HUES64 (cell line): ENCODE results near the gene SLC25A38.

Source experiments
- H3K27ac ChIP-seq: 2 replicates; pipeline ENCODE4 v1.7.0; 2013; ENCODE audit warnings: low read depth, low read length, inconsistent platforms
- H3K27me3 ChIP-seq: 2 replicates; pipeline ENCODE4 v1.6.1; 2013; ENCODE audit warnings: mild to moderate bottlenecking, low read length; ENCODE audit not compliant: insufficient read depth
- H3K36me3 ChIP-seq: 2 replicates; pipeline ENCODE4 v1.6.1; 2013; ENCODE audit warnings: mild to moderate bottlenecking, low read length; ENCODE audit not compliant: insufficient read depth
- H3K4me1 ChIP-seq: 2 replicates; pipeline ENCODE4 v1.6.1; 2013; ENCODE audit warnings: mild to moderate bottlenecking, low read length, moderate library complexity; ENCODE audit not compliant: insufficient read depth
- H3K4me3 ChIP-seq: 2 replicates; pipeline ENCODE4 v1.5.1; 2013; ENCODE audit warnings: mild to moderate bottlenecking, low read length, moderate library complexity
- H3K9ac ChIP-seq: 2 replicates; pipeline ENCODE4 v1.6.1; 2013; ENCODE audit warnings: mild to moderate bottlenecking, low read depth, low read length
- H3K9me3 ChIP-seq: 2 replicates; pipeline ENCODE4 v1.6.1; 2013; ENCODE audit warnings: low read depth, low read length; ENCODE audit not compliant: insufficient read depth
- WGBS: fragments of 150-250, 120-280 bp; methylation state at CpG from one replicate; pipeline ENCODE4 v1.1.7; 2013; ENCODE audit warnings: missing lambda C conversion rate; 5-methylcytosine and 5-hydroxymethylcytosine counted together

SLC25A38 gene

DNA sequence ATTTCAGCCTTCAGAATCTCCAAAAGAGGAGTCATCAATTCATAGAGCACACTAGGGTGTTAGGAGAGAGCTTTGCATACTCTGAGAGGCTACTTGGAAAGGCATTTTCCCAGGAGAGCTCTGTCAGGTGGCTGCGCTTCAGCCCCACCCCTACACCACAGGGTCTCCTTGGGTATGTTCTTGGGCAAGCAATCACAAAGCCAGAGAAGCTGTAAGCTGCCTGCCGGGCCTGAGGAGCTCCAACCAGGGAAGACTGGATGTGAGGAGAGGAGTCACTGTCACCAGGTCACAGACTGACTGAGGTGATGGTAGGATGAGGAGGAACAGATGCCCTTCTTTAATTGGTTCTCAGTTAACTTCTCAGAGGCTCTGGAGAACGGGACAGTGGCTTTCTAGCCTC lies 13.5 kb downstream of the SLC25A38 start:
- H3K9ac ChIP-seq, result no peak overlapping the region
- 91% methylated on average over 3 of the region's 3 CpGs for WGBS
- H3K9me3 ChIP-seq, result no peaks in the 10 kb centered on the region
- H3K36me3 ChIP-seq, result peaks cover 74% of the 10 kb centered on the region
- no peak overlapping the region for H3K4me3 ChIP-seq
- no peak overlapping the region for H3K27ac ChIP-seq
- H3K4me1 ChIP-seq, result peaks cover 3% of the 10 kb centered on the region; the same call in 1 of the 2 replicates
- H3K27me3 ChIP-seq, result no peaks in the 10 kb centered on the region

DNA sequence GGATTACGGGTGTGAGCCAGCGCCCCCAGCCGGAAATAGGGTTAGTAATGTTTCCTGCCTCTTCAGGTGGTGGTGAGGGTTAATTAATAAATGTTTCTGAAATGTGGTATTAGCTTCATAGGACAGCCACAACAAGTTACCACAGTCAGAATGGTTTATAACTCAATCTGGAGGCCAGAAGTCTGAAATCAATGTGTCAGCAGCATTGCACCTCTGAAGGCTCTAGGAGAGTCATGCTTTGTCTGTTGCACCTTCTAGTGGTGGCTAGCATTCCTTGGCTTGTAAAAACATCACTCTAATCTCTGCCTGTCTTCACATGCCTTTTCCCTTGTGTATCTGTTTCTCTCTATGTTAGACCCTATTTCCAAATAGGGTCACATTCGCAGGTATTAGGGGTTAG lies 15.5 kb downstream of the SLC25A38 start:
- H3K9ac ChIP-seq, result no peak overlapping the region
- peaks cover 6% of the 10 kb centered on the region; the same call in 1 of the 2 replicates for H3K4me1 ChIP-seq
- peak overlapping the region; percentile 25; the same call in 1 of the 2 replicates for H3K27ac ChIP-seq
- WGBS, result 99% methylated on average over 4 of the region's 4 CpGs
- H3K9me3 ChIP-seq, result no peaks in the 10 kb centered on the region
- H3K4me3 ChIP-seq, result no peak overlapping the region
- no peaks in the 10 kb centered on the region for H3K27me3 ChIP-seq
- peaks cover 55% of the 10 kb centered on the region for H3K36me3 ChIP-seq

DNA sequence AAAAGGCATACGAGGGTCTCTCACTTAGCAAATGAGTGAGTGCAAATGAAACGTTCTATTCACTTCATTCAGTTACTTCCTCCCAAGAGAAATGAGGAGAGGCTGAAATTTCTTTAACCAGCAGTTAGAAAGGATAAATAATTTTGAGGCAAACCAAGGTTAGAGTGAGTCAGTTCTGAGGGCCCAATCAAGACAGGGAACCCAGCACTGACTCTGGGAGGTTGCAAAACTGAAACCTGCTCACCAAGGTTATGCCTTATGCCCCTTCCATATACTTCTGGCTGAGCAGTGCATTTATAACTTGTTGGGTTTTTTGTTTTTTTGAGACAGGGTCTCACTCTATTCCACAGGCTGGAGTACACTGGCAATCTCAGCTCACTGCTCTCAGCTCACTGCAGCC lies 18.8 kb downstream of the SLC25A38 start:
- Histone ChIP-seq H3K9me3 (no peaks in the 10 kb centered on the region), H3K9ac (no peak overlapping the region; the same call in 1 of the 2 replicates), H3K4me3 (no peak overlapping the region), H3K4me1 (peaks cover 20% of the 10 kb centered on the region), H3K27me3 (no peaks in the 10 kb centered on the region), H3K36me3 (peaks cover 23% of the 10 kb centered on the region), H3K27ac (peak overlapping the region; percentile 59)
- 60% methylated on average over 1 of the region's 2 CpGs for WGBS

DNA sequence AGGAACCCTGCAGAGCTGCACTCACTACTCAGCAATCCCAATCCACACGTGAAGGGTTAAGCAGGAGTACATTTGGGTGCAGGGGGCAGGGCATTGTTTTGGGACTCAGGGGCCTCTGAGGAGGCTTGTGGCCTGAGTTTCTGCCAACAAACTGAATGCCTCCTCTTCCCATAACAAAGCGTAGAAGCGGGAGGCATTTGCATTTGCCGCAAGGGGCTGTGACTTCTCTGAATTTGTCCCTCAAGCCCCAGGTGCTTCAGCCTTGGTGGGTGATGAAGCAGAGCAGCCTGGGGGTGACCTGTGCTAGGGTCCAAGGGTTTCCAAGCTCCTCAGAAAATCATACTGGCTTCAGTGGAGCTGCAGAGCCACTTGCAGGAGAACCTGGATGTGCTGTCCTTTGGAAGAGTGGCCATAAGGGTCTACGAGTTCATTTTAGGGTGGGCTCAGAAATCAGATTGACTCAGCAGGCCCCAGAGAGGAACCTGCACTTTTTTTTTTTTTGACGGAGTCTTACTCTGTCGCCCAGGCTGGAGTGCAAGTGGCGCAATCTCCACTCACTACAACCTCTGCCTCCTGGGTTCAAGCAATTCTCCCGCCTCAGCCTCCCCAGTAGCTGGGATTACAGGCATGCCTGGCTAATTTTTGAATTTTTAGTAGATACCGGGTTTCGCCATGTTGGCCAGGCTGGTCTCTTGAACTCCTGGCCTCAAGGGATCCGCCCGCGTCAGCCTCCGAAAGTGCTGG lies 21.9 kb downstream of the SLC25A38 start:
- peak overlapping the region; percentile 91 for H3K27ac ChIP-seq
- H3K4me3 ChIP-seq, result peak overlapping the region; percentile 83
- H3K9ac ChIP-seq, result peak overlapping the region; percentile 99
- WGBS, result 40% methylated on average over 15 of the region's 15 CpGs
- H3K4me1 ChIP-seq, result peaks cover 39% of the 10 kb centered on the region
- H3K36me3 ChIP-seq, result peaks cover 31% of the 10 kb centered on the region
- H3K27me3 ChIP-seq, result no peaks in the 10 kb centered on the region
- no peaks in the 10 kb centered on the region for H3K9me3 ChIP-seq

DNA sequence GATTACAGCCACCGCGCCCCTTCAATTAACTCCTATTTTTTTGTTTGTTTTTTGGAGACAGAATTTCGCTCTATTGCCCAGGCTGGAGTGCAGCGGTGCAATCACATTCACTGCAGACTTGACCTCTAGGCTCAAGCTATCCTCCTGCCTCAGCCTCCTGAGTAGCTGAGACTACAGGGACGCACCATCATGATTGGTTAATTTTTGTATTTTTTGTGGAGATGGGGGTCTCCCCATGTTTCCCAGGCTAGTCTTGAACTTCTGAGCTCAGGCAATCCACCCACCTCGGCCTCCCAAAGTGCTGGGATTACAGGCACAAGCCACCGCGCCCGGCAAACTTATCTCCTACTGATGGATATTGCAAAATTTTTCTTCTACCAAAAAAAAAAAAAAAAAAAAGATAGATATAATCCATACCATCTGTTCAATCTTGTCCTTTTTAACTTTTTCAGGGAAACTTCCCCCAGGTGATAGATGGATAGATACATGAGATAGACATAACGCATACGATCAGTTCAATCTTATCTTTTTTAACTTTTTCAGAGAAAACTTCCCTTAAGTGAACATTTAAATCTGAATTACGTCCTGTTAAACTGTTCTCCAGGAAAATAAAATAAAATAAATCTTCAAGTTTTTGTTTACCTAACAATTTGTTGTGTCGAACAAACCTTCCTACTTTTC lies 22.7 kb downstream of the SLC25A38 start:
- WGBS, result 68% methylated on average over 10 of the region's 13 CpGs
- peaks cover 38% of the 10 kb centered on the region for H3K36me3 ChIP-seq

DNA sequence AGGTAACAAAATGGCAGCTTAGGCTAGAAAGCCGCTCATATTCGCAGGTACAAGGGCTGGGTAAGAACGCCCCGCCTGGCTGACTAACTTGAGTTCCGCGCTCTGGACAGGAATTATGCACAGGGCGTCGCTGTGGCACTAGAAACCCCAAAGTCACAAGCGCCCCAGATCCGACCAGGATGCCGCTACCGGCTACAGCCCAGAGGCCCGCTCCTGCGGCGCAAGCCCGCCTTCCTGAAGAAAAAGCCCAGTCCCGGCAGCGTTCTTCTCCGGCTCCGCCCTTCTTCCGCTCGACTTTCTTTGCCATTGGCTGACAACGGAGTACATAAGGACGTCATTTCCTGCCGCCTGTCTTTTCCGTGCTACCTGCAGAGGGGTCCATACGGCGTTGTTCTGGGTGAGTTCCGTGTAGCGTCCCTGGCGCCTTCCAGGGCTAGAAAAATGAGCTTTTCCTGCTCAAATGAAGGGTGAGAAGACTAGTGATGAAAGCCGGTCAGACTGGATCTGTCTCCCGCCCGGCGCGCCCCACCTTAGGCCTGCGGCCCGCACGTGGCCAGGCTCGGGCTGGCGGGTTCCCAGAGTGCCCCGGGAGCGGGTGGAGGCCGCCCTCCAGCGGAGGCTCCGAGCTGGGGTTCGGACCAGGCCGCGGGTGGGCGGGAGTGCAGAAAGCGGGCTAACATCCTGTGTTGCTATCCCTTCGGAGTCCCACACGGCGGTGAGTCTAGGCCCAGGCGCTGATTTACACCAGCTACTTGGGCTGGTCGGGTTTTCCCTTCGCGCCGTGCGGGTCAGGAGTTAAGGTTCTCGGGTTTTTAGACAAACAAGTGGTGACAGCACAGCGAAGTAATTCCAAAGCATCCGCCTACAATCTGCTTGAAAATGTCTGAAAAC lies 23.4 kb downstream of the SLC25A38 start, which contains the start of gene RPSA:
RPSA (plus strand) TSS at position 353 of the 891 bp plus-strand sequence. CDS start 934 bp downstream, outside the sequence.
- H3K36me3 ChIP-seq, result peaks cover 46% of the 10 kb centered on the region
- peak within 1 kb of the TSS; percentile 91 for H3K27ac ChIP-seq
- H3K4me3 ChIP-seq, result peak within 1 kb of the TSS; percentile 83
- H3K9me3 ChIP-seq, result no peaks in the 10 kb centered on the region
- H3K4me1 ChIP-seq, result peaks cover 37% of the 10 kb centered on the region
- H3K27me3 ChIP-seq, result no peaks in the 10 kb centered on the region
- WGBS, result under 1% methylated on average over 63 of the region's 63 CpGs
- peak within 1 kb of the TSS; percentile 99 for H3K9ac ChIP-seq

More for the DNA sequence above, 22.7 kb downstream of the SLC25A38 start:
- H3K27ac ChIP-seq, result peak overlapping the region; percentile 91
- peak overlapping the region; percentile 99 for H3K9ac ChIP-seq
- H3K9me3 ChIP-seq, result no peaks in the 10 kb centered on the region
- H3K27me3 ChIP-seq, result no peaks in the 10 kb centered on the region
- peaks cover 39% of the 10 kb centered on the region for H3K4me1 ChIP-seq
- H3K4me3 ChIP-seq, result peak overlapping the region; percentile 83

DNA sequence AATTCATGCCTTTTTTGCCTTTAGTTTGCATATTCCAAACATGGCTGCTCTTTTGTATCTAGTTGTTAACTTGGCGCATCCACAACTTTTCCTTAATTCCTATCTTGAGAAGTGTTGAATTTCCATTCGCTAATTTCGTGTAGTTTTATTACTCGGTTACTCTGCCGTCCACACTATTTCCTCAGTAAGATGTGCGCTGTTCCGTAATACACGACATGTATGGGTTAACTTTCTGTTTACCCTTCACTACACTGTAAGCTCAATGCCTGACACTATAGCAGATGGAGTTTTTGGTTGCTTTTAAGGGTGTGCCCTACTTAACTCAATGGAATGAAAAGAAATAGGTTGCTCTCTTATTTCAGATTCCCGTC lies 24.1 kb downstream of the SLC25A38 start:
- peak overlapping the region; percentile 91 for H3K27ac ChIP-seq
- peaks cover 35% of the 10 kb centered on the region for H3K4me1 ChIP-seq
- no peaks in the 10 kb centered on the region for H3K27me3 ChIP-seq
- peak overlapping the region; percentile 99 for H3K9ac ChIP-seq
- H3K9me3 ChIP-seq, result no peaks in the 10 kb centered on the region
- H3K36me3 ChIP-seq, result peaks cover 52% of the 10 kb centered on the region
- 1% methylated on average over 9 of the region's 9 CpGs for WGBS
- H3K4me3 ChIP-seq, result peak overlapping the region; percentile 83

DNA sequence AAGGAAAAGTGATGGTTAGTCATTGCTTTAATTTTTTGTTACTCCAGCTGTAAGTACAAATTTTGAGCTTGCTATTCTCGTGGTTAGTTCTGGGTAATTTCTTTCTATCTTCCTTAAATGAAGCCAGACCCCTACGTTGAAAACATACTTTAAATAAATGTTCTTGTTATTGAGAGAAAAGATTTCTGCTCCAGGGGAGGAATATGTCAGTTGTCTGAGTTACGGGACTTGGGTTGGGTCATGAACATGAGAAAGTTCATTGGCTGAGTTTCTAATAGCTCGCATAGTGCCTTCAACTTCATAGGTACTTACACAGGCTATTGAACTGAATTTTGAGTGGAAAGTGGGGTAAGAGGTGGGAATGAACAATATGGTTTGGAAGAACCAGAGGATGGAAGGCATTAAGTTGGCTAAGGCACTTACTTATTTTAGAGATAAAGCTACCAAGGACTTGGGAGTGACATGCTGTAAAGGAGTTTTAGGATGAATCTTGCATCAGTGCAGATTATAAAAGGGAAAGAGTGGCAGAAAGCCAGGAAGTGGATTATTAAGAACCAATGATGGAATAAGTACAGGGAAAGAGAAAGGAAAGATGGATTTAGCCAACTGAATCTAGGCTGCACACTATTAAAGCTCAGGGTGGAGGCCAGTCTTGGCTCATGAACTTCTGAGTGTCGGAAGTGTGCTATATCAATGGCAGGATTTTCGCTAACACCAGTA lies 24.8 kb downstream of the SLC25A38 start:
- Histone ChIP-seq H3K4me3 (peak overlapping the region; percentile 83), H3K27ac (peak overlapping the region; percentile 91), H3K9me3 (no peaks in the 10 kb centered on the region), H3K9ac (peak overlapping the region; percentile 99), H3K27me3 (no peaks in the 10 kb centered on the region), H3K4me1 (peaks cover 35% of the 10 kb centered on the region), H3K36me3 (peaks cover 59% of the 10 kb centered on the region)
- 83% methylated on average over 5 of the region's 6 CpGs for WGBS

DNA sequence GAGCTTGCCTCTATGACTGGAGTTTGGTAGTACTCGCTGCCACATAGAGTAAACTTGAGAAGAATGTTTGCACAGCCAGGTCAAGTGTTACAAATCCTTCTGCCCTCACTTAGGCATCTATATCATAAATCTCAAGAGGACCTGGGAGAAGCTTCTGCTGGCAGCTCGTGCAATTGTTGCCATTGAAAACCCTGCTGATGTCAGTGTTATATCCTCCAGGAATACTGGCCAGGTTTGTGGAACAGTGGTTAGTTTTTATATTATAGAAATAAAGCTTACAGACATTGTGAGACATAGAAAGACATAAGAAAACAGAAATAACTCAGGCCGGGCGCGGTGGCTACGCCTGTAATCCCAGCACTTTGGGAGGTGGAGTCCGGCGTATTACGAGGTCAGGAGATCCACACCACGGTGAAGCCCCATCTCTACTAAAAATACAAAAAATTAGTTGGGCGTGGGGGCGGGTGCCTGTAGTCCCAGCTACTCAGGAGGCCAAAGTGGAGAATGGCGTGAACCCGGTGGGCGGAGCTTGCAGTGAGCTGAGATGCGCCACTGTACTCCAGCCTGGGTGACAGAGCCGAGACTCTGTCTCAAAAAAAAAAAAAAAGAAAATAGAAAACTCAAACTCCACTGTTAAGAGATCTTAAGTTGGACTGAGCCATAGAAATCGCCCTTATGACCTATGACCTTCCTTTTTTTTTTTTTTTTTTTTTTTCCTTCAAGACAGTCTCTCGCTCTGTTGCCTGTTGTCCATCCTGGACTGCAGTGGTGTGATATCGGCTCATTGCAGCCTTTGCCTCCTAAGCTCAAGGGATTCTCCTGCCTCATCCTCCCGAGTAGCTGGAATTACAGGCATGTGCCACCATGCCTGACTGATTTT lies 25.6 kb downstream of the SLC25A38 start:
- Histone ChIP-seq H3K4me1 (peaks cover 32% of the 10 kb centered on the region), H3K9ac (peak overlapping the region; percentile 99), H3K9me3 (no peaks in the 10 kb centered on the region), H3K4me3 (peak overlapping the region; percentile 83), H3K27ac (peak overlapping the region; percentile 91), H3K27me3 (no peaks in the 10 kb centered on the region), H3K36me3 (peaks cover 67% of the 10 kb centered on the region)
- 82% methylated on average over 21 of the region's 21 CpGs for WGBS
